ENCODE measurements around the gene MTREX. TPM values are rescaled to one million over a fixed set of nuclear protein-coding genes. Genes with fewer than 3 reads are reported as not detected.

Gene MTREX
- total RNA-seq, 1 experiment from 2014 or later, result 25.6 TPM

DNA sequence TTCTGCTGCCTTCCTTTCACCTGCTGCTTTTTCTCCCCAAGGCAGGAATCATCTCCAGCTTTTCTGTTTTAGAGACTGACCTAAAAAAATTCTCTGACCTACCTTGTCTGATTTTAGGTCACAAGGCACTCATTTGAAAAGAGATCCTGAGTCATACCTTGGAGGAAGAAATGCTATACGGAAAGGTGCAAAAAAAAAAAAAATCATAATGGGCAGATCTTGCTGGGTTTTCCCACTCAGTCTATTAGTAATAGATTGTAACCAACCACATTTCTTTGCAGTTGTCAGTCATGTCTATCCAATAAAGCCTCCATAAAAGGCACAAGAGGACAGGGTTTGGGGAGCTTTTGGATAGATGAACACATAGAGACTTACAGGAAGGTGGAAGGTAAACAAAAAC is 70.0 kb downstream of the MTREX start:
- no peak overlapping the region for H3K9ac ChIP-seq (ENCODE audit: low read length)
- H3K4me1 ChIP-seq (ENCODE audit: insufficient read depth, low read length), result no peaks in the 10 kb centered on the region
- intact Hi-C loops (cut with micrococcal nuclease), result no loop called here
- BruUV-seq (replicated peaks), result no TSS peak
- H3K4me3 ChIP-seq (ENCODE audit: low read length), result no peak overlapping the region
- H3K27me3 ChIP-seq (ENCODE audit: low read length), result no peaks in the 10 kb centered on the region
- H3F3A ChIP-seq (ENCODE audit: low read length, unreplicated experiment), result no peaks in the 10 kb centered on the region
- H3K4me2 ChIP-seq (ENCODE audit: low read length), result no peak overlapping the region
- H3K36me3 ChIP-seq (ENCODE audit: low read depth, low read length), result no peaks in the 10 kb centered on the region; the same call in 1 of the 2 replicates
- no peak overlapping the region for H3K27ac ChIP-seq (ENCODE audit: low read length)
- no peaks in the 10 kb centered on the region for H4K20me1 ChIP-seq (ENCODE audit: low read length)
- no peaks in the 10 kb centered on the region for H3K9me3 ChIP-seq (ENCODE audit: low read length)
- CTCF ChIA-PET, result no interaction called here
- DNase-seq, result no peak
- H3K9me2 ChIP-seq (replicated peaks; ENCODE audit: low read length), result no peaks in the 10 kb centered on the region
- H2AFZ ChIP-seq (ENCODE audit: low read length), result no peak overlapping the region
- ATAC-seq, result no peak
- no peaks in the 10 kb centered on the region for H3K79me2 ChIP-seq (ENCODE audit: low read length)
- no peak for TF ChIP-seq EZH2 (IDR thresholded peaks at IDR 0.05; ENCODE audit: low read length, unreplicated experiment)
- TF ChIP-seq, protein P1, sequence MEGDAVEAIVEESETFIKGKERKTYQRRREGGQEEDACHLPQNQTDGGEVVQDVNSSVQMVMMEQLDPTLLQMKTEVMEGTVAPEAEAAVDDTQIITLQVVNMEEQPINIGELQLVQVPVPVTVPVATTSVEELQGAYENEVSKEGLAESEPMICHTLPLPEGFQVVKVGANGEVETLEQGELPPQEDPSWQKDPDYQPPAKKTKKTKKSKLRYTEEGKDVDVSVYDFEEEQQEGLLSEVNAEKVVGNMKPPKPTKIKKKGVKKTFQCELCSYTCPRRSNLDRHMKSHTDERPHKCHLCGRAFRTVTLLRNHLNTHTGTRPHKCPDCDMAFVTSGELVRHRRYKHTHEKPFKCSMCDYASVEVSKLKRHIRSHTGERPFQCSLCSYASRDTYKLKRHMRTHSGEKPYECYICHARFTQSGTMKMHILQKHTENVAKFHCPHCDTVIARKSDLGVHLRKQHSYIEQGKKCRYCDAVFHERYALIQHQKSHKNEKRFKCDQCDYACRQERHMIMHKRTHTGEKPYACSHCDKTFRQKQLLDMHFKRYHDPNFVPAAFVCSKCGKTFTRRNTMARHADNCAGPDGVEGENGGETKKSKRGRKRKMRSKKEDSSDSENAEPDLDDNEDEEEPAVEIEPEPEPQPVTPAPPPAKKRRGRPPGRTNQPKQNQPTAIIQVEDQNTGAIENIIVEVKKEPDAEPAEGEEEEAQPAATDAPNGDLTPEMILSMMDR (conservative IDR thresholded peaks at IDR 0.05; ENCODE audit: low read depth, low read length), result no peak
- no peak for TF ChIP-seq EZH2phosphoT487 (IDR thresholded peaks at IDR 0.05; ENCODE audit: borderline replicate concordance, low read length)
- POLR2A ChIA-PET (ENCODE audit: unreplicated experiment), result no interaction called here

DNA sequence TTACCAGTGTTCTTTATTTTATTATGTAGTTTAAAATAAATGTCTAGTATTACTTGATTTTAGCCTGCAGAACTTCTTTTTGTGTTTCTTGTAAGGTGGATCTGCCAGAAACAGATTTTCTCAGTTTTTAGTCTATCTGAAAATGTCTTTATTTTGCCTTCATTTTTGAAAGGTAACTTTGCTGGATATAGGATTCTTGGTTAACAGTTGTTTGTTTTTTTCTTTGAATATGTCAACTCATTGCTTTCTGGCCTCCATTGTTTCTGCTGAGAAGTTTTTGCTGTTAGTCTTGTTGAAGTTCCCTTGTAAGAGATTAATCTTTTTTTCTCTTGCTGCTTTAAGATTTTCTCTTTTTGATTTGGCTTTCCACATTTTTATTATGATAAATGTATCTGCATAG is 75.5 kb downstream of the MTREX start:
- H3K4me2 ChIP-seq (ENCODE audit: low read length), result no peak overlapping the region
- H3K27me3 ChIP-seq (ENCODE audit: low read length), result no peaks in the 10 kb centered on the region
- POLR2A ChIA-PET (ENCODE audit: unreplicated experiment), result no interaction called here
- intact Hi-C loops (cut with micrococcal nuclease), result no loop called here
- no peaks in the 10 kb centered on the region for H3F3A ChIP-seq (ENCODE audit: low read length, unreplicated experiment)
- no peak for DNase-seq
- no peaks in the 10 kb centered on the region for H3K9me3 ChIP-seq (ENCODE audit: low read length)
- TF ChIP-seq, protein P1 (conservative IDR thresholded peaks at IDR 0.05; ENCODE audit: low read depth, low read length), result no peak
- no peak for TF ChIP-seq EZH2 (IDR thresholded peaks at IDR 0.05; ENCODE audit: low read length, unreplicated experiment)
- H4K20me1 ChIP-seq (ENCODE audit: low read length), result no peaks in the 10 kb centered on the region
- no peak overlapping the region for H3K27ac ChIP-seq (ENCODE audit: low read length)
- no peaks in the 10 kb centered on the region for H3K79me2 ChIP-seq (ENCODE audit: low read length)
- H2AFZ ChIP-seq (ENCODE audit: low read length), result no peak overlapping the region
- no peaks in the 10 kb centered on the region for H3K4me1 ChIP-seq (ENCODE audit: insufficient read depth, low read length)
- H3K4me3 ChIP-seq (ENCODE audit: low read length), result no peak overlapping the region
- CTCF ChIA-PET, result no interaction called here
- H3K9me2 ChIP-seq (replicated peaks; ENCODE audit: low read length), result no peaks in the 10 kb centered on the region
- no peak overlapping the region for H3K9ac ChIP-seq (ENCODE audit: low read length)
- H3K36me3 ChIP-seq (ENCODE audit: low read depth, low read length), result peaks cover 12% of the 10 kb centered on the region
- no TSS peak for BruUV-seq (replicated peaks)
- ATAC-seq, result no peak

DNA sequence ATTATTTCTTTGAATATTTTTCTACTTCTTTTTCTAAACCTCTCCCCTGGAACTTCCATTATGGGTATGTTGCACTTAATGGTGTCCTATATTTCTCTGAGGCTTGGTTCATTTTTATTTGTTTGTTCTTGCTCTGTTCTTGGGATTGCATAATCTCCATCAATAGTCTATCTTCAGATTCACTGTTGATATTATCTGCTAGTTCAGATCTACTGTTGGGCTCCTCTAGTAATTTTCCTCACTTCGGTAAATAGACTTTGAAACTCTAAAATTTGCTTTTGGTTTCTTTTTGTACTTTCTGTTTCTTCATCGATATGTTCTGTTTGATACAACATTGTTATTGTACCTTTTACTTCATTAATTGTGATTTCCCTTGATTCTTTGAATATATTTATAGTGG is 76.3 kb downstream of the MTREX start:
- DNase-seq (no peak), ATAC-seq (no peak)
- Histone ChIP-seq H3F3A (ENCODE audit: low read length, unreplicated experiment) (no peaks in the 10 kb centered on the region), H3K36me3 (ENCODE audit: low read depth, low read length) (peaks cover 12% of the 10 kb centered on the region), H3K79me2 (ENCODE audit: low read length) (no peaks in the 10 kb centered on the region), H3K27ac (ENCODE audit: low read length) (no peak overlapping the region), H3K4me3 (ENCODE audit: low read length) (no peak overlapping the region), H3K9me2 (replicated peaks; ENCODE audit: low read length) (no peaks in the 10 kb centered on the region), H2AFZ (ENCODE audit: low read length) (no peak overlapping the region), H4K20me1 (ENCODE audit: low read length) (no peaks in the 10 kb centered on the region), H3K9me3 (ENCODE audit: low read length) (no peaks in the 10 kb centered on the region), H3K4me2 (ENCODE audit: low read length) (no peak overlapping the region), H3K4me1 (ENCODE audit: insufficient read depth, low read length) (no peaks in the 10 kb centered on the region), H3K9ac (ENCODE audit: low read length) (no peak overlapping the region), H3K27me3 (ENCODE audit: low read length) (no peaks in the 10 kb centered on the region)
- ChIA-PET CTCF (no interaction called here), POLR2A (ENCODE audit: unreplicated experiment) (no interaction called here)
- BruUV-seq (replicated peaks), result no TSS peak
- intact Hi-C loops (cut with micrococcal nuclease), result no loop called here
- TF ChIP-seq EZH2phosphoT487 (IDR thresholded peaks at IDR 0.05; ENCODE audit: borderline replicate concordance, low read length), result no peak
- TF ChIP-seq, protein P1 (conservative IDR thresholded peaks at IDR 0.05; ENCODE audit: low read depth, low read length), result no peak
- TF ChIP-seq EZH2 (IDR thresholded peaks at IDR 0.05; ENCODE audit: low read length, unreplicated experiment), result no peak
